ENCODE results near the gene PRR20A. TPM values are rescaled to one million over a fixed set of nuclear protein-coding genes. Genes with fewer than 3 reads are reported as not detected.

Gene PRR20A
- total and polyA plus RNA-seq, 8 donors = not detected

- H3K27me3 ChIP-seq = no peaks in the 10 kb centered on the region
- no peaks in the 10 kb centered on the region for H3K9me3 ChIP-seq
- intact Hi-C loops (cut with DNase I) = no loop called here
- H3K27ac ChIP-seq = no peak overlapping the region
- DNase-seq (no peak), ATAC-seq (no peak)
- no peak overlapping the region for H3K4me3 ChIP-seq
- no peaks in the 10 kb centered on the region for H3K36me3 ChIP-seq
- H3K4me1 ChIP-seq = no peaks in the 10 kb centered on the region
- no peak for TF ChIP-seq CTCF (IDR thresholded peaks at IDR 0.05)
These were observed 50.9 kb downstream of the PRR20A start for GRCh38 chr13:57191667-57192066.

Other genes with a start within 250 kb of the PRR20A start
- gene PRR20B, start 6.6 kb downstream of the PRR20A start, total RNA-seq = not detected
- not detected for gene PRR20B, start 6.6 kb downstream of the PRR20A start, polyA plus RNA-seq (ENCODE audit: insufficient read length in 6 of 6)
- not detected for gene PRR20C, start 13.1 kb downstream of the PRR20A start, total RNA-seq
- not detected for gene PRR20C, start 13.1 kb downstream of the PRR20A start, polyA plus RNA-seq (ENCODE audit: insufficient read length in 6 of 6)
- gene PRR20D, start 19.7 kb downstream of the PRR20A start, total RNA-seq = not detected
- gene PRR20D, start 19.7 kb downstream of the PRR20A start, polyA plus RNA-seq (ENCODE audit: insufficient read length in 6 of 6) = not detected
- gene PRR20E, start 26.3 kb downstream of the PRR20A start, total RNA-seq = not detected
- gene PRR20E, start 26.3 kb downstream of the PRR20A start, polyA plus RNA-seq (ENCODE audit: insufficient read length in 6 of 6) = not detected